Activated B cell treated with CpG ODN at 0.5 μM for 24 hours (primary cell): ENCODE data around the gene WWOX. TPM values are rescaled to one million over a fixed set of nuclear protein-coding genes. Genes with fewer than 3 reads are reported as not detected.

Experiments
- ATAC-seq: fragments of 200-7000 bp; cut with Tn5 transposase; one replicate; pipeline ENCODE4 v1.10.0; 2021; ENCODE audit warnings: low read depth, mild to moderate bottlenecking, moderate library complexity
- CTCF ChIA-PET: fragments of 350-600 bp; sonication (Branson Sonifier 250); formaldehyde crosslinking; loops from one replicate; lab custom pipeline; 2021; ENCODE audit warnings: antibody characterized with exemption; lab: Charles Lee
- POLR2A ChIA-PET: fragments of 350-600 bp; sonication (Branson Sonifier 250); formaldehyde crosslinking; loops from one replicate; lab custom pipeline; 2021; ENCODE audit warnings: antibody characterized with exemption; lab: Charles Lee
- DNase-seq: peaks from one replicate; pipeline ENCODE4 v3.0.0; 2022
- H3K27ac Mint-ChIP-seq: one replicate; pipeline ENCODE4 v1.8.0; 2020; ENCODE audit warnings: mixed read lengths
- H3K27me3 Mint-ChIP-seq: one replicate; pipeline ENCODE4 v1.8.0; 2021; ENCODE audit warnings: mixed read lengths
- H3K36me3 Mint-ChIP-seq: one replicate; pipeline ENCODE4 v1.8.0; 2021; ENCODE audit warnings: low read depth, mixed read lengths
- H3K4me1 Mint-ChIP-seq: one replicate; pipeline ENCODE4 v1.8.0; 2021; ENCODE audit warnings: mixed read lengths
- H3K4me3 Mint-ChIP-seq: one replicate; pipeline ENCODE4 v1.8.0; 2020; ENCODE audit warnings: mild to moderate bottlenecking, mixed read lengths
- H3K9me3 Mint-ChIP-seq: one replicate; pipeline ENCODE4 v1.8.0; 2020; ENCODE audit warnings: mixed read lengths
- CTCF ChIP-seq: fragments of 200-600 bp; IDR thresholded peaks from one replicate; pipeline ENCODE4 v1.8.0; 2022; ENCODE audit warnings: antibody characterized with exemption, mild to moderate bottlenecking
- intact Hi-C: fragments of 100-400 bp; cut with micrococcal nuclease; formaldehyde crosslinking; loops from one replicate; pipeline ENCODE4 v1.15.1; 2024
- total RNA-seq: library from RNA; stranded (reverse); gene quantifications from 2 replicates; pipeline ENCODE4 v1.2.3, GENCODE V29; 2022

WWOX gene
- total RNA-seq, 1 donor from 2014 or later, result 22.6 TPM

GRCh38 chr16:79042886-79043285 is 943.4 kb downstream of the WWOX start:
- no peaks in the 10 kb centered on the region for H3K27me3 Mint-ChIP-seq
- ATAC-seq (no peak), DNase-seq (no peak)
- no peaks in the 10 kb centered on the region for H3K9me3 Mint-ChIP-seq
- no peak overlapping the region for H3K27ac Mint-ChIP-seq
- TF ChIP-seq CTCF, result no peak
- ChIA-PET CTCF (no interaction called here), POLR2A (no interaction called here)
- no peak overlapping the region for H3K4me3 Mint-ChIP-seq
- no peaks in the 10 kb centered on the region for H3K4me1 Mint-ChIP-seq
- intact Hi-C loops, result loop anchor here (10.0 kb wide), 2 partner anchors 78 to 268 kb away; no protein-coding TSS in a partner anchor
- no peaks in the 10 kb centered on the region for H3K36me3 Mint-ChIP-seq

- Mint-ChIP-seq H3K4me3 (no peak overlapping the region), H3K27me3 (no peaks in the 10 kb centered on the region), H3K9me3 (no peaks in the 10 kb centered on the region), H3K36me3 (no peaks in the 10 kb centered on the region), H3K27ac (no peak overlapping the region), H3K4me1 (no peaks in the 10 kb centered on the region)
- ATAC-seq (no peak), DNase-seq (no peak)
- intact Hi-C loops, result loop anchor here (5.0 to 10.0 kb wide), 5 partner anchors 80 to 923 kb away; partner anchors contain the start of gene MAF
- TF ChIP-seq CTCF, result no peak
- CTCF ChIA-PET, result interaction anchor here (1.2 to 1.6 kb wide), 3 partner anchors 12 to 120 kb away, joined by 3 to 6 read pairs (median 3); no protein-coding TSS in a partner anchor
- POLR2A ChIA-PET, result no interaction called here
Observed at GRCh38 chr16:79045191-79045590, 945.7 kb downstream of the WWOX start.

GRCh38 chr16:79047337-79047736 is 947.9 kb downstream of the WWOX start:
- ATAC-seq (peak; percentile 50), DNase-seq (no peak)
- peak; percentile 47 for TF ChIP-seq CTCF
- Mint-ChIP-seq H3K27ac (no peak overlapping the region), H3K36me3 (no peaks in the 10 kb centered on the region), H3K9me3 (no peaks in the 10 kb centered on the region), H3K4me3 (no peak overlapping the region), H3K4me1 (no peaks in the 10 kb centered on the region), H3K27me3 (no peaks in the 10 kb centered on the region)
- ChIA-PET CTCF (interaction anchor here (1.1 to 1.6 kb wide), 2 partner anchors 12 to 121 kb away, joined by 3 to 8 read pairs; no protein-coding TSS in a partner anchor), POLR2A (interaction anchor here (0.6 kb wide), 1 partner anchor 129 kb away, joined by 3 read pairs; no protein-coding TSS in a partner anchor)
- intact Hi-C loops, result loop anchor here (1.0 to 10.0 kb wide), 7 partner anchors 35 to 925 kb away; partner anchors contain the start of gene MAF

- no peak for TF ChIP-seq CTCF
- Mint-ChIP-seq H3K4me3 (no peak overlapping the region), H3K27me3 (no peaks in the 10 kb centered on the region), H3K4me1 (no peaks in the 10 kb centered on the region), H3K9me3 (no peaks in the 10 kb centered on the region), H3K36me3 (no peaks in the 10 kb centered on the region), H3K27ac (no peak overlapping the region)
- POLR2A ChIA-PET, result no interaction called here
- DNase-seq (no peak), ATAC-seq (no peak)
- CTCF ChIA-PET, result no interaction called here
- intact Hi-C loops, result loop anchor here (5.0 to 10.0 kb wide), 5 partner anchors 84 to 927 kb away; partner anchors contain the start of gene MAF
Observed at GRCh38 chr16:79049040-79049439, 949.6 kb downstream of the WWOX start.

GRCh38 chr16:79050063-79050462 is 950.6 kb downstream of the WWOX start:
- Mint-ChIP-seq H3K36me3 (no peaks in the 10 kb centered on the region), H3K27ac (no peak overlapping the region), H3K9me3 (no peaks in the 10 kb centered on the region), H3K4me1 (no peaks in the 10 kb centered on the region), H3K27me3 (no peaks in the 10 kb centered on the region), H3K4me3 (no peak overlapping the region)
- ATAC-seq (no peak), DNase-seq (no peak)
- intact Hi-C loops, result loop anchor here (5.0 kb wide), 1 partner anchor 48 kb away; no protein-coding TSS in a partner anchor
- no peak for TF ChIP-seq CTCF
- ChIA-PET POLR2A (no interaction called here), CTCF (no interaction called here)
